HG03064 (cell line): Measurements from ENCODE around the gene GRM5.

ENCODE experiments used
- ATAC-seq: cut with Tn5 transposase; IDR thresholded peaks from one replicate; pipeline ENCODE4 v1.9.1; 2021; ENCODE audit warnings: low read depth; ENCODE audit not compliant: unreplicated experiment

The GRM5 gene

GRCh38 chr11:88623531-88623930, 442.3 kb downstream of the GRM5 start:
- no peak for ATAC-seq

- no peak for ATAC-seq
These were observed 445.1 kb downstream of the GRM5 start for GRCh38 chr11:88620568-88621130.

- ATAC-seq: no peak
These were observed 446.0 kb downstream of the GRM5 start for GRCh38 chr11:88619656-88620385.

GRCh38 chr11:88619071-88619425, 446.7 kb downstream of the GRM5 start:
- no peak for ATAC-seq

- ATAC-seq: no peak
These were observed 447.3 kb downstream of the GRM5 start for GRCh38 chr11:88618327-88619070.

GRCh38 chr11:88617226-88617625, 448.6 kb downstream of the GRM5 start:
- no peak for ATAC-seq

GRCh38 chr11:88604260-88604659, 461.5 kb downstream of the GRM5 start:
- no peak for ATAC-seq

- ATAC-seq: no peak
These were observed 462.5 kb downstream of the GRM5 start for GRCh38 chr11:88603091-88603867.

GRCh38 chr11:88597387-88597786, 468.4 kb downstream of the GRM5 start:
- ATAC-seq: no peak

GRCh38 chr11:88596786-88597185, 469.0 kb downstream of the GRM5 start:
- no peak for ATAC-seq

GRCh38 chr11:88594274-88594950, 471.4 kb downstream of the GRM5 start:
- no peak for ATAC-seq

GRCh38 chr11:88590361-88590760, 475.4 kb downstream of the GRM5 start:
- ATAC-seq: no peak

- ATAC-seq: no peak
These were observed 482.5 kb downstream of the GRM5 start for GRCh38 chr11:88583251-88583650.

- ATAC-seq: no peak
These were observed 486.3 kb downstream of the GRM5 start for GRCh38 chr11:88579466-88579865.

- no peak for ATAC-seq
These were observed 489.0 kb downstream of the GRM5 start for GRCh38 chr11:88576741-88577140.

- ATAC-seq: no peak
These were observed 489.9 kb downstream of the GRM5 start for GRCh38 chr11:88575916-88576315.

- ATAC-seq: no peak
These were observed 496.4 kb downstream of the GRM5 start for GRCh38 chr11:88569342-88569741.

GRCh38 chr11:88555829-88556202, 510.0 kb downstream of the GRM5 start:
- no peak for ATAC-seq

- no peak for ATAC-seq
These were observed 510.6 kb downstream of the GRM5 start for GRCh38 chr11:88555018-88555828.

- ATAC-seq: no peak
These were observed 512.6 kb downstream of the GRM5 start for GRCh38 chr11:88553204-88553603.
